AG09319 (cell line): ENCODE data around the gene FPR2.
"Not testable (repeated sequence)": the region's sequence is repeated elsewhere in the genome, so short reads cannot be mapped to it uniquely, and the experiment has no call there.

Source experiments
- DNase-seq: peaks from one replicate; pipeline ENCODE4 v3.0.0-alpha.2; 2010; ENCODE audit warnings: low read depth; ENCODE audit errors: extremely low read depth
- TF ChIP-seq, protein P1 (sequence below): IDR thresholded peaks from 2 replicates; pipeline ENCODE4 v1.5.1; 2011; ENCODE audit warnings: low read depth, mild to moderate bottlenecking, inconsistent platforms, low read length, moderate library complexity

FPR2 gene

DNA sequence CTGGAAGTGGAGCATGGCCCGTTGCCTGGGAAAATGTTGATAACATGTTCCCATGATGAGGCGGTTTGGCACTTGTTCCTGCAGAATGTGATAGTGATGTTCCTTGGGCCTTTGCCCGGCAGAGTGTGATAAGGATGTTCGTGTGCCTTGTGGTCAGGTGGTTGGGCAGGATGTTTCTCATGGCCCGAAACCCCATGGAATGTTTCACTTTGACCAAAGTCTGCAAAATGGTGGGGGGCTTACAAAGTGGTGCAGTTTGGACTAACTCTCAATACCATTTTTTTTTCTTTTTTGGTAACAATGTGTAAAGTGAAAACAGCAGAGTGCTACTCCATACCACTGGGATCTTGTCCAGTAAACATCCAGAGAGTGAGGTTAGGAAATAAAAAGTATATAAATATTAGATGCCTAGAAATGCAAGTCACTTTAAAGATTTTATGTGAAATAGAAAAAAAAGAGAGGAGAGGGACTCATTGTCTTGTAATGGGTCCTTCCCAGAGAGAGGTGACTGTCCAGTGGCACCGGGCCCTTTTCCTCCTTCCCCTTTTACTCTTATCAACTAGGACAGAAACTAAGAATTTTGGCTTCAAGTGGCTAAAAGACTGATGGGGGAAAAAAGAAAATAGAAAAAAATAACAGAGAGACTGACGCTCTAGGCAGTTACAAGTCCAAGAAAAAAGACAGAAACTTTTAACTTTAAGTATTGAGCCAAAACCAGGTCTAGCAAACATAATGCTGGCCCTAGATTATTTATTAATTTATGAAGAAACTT is 39.7 kb downstream of the FPR2 start:
- no peak for DNase-seq
- TF ChIP-seq, protein P1, sequence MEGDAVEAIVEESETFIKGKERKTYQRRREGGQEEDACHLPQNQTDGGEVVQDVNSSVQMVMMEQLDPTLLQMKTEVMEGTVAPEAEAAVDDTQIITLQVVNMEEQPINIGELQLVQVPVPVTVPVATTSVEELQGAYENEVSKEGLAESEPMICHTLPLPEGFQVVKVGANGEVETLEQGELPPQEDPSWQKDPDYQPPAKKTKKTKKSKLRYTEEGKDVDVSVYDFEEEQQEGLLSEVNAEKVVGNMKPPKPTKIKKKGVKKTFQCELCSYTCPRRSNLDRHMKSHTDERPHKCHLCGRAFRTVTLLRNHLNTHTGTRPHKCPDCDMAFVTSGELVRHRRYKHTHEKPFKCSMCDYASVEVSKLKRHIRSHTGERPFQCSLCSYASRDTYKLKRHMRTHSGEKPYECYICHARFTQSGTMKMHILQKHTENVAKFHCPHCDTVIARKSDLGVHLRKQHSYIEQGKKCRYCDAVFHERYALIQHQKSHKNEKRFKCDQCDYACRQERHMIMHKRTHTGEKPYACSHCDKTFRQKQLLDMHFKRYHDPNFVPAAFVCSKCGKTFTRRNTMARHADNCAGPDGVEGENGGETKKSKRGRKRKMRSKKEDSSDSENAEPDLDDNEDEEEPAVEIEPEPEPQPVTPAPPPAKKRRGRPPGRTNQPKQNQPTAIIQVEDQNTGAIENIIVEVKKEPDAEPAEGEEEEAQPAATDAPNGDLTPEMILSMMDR, result no peak

DNA sequence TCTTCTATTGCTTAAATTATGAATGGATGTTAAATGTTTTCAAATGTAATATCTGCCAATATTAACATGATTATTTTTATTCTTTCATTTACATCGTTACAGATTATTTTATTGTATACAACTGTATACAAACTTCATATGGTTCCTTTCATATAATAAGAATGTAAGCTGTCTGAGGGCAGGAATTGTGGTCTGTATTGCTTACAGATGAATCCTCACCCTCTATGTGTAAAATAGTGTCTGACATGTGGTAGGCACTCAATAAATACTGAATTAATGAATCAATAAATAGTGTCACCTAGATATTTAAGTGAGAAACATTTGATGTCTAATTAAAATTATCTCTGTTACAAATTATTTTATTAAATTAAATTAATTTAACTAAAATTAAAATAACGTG is 41.8 kb downstream of the FPR2 start:
- TF ChIP-seq, protein P1, result no peak
- no peak for DNase-seq

DNA sequence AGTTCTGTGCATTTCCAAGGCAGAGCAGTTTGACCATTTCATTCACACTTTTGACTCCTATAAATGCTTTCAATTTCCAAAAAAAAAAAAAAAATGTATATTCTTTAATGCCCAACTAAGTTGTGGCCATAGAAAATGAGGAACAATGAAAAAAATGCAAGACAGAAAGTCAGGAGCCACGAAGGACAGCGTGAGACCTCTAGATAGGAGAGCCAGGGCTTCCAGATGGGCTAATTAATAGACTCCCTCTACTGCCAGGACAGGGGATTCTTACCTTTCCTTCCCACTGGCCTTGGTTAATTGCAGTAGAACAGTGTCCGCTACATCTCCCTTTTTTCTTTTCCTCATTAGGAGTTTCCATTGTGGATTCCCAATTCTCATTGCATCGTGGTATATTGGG is 42.5 kb downstream of the FPR2 start:
- no peak for DNase-seq
- TF ChIP-seq, protein P1, result no peak

DNA sequence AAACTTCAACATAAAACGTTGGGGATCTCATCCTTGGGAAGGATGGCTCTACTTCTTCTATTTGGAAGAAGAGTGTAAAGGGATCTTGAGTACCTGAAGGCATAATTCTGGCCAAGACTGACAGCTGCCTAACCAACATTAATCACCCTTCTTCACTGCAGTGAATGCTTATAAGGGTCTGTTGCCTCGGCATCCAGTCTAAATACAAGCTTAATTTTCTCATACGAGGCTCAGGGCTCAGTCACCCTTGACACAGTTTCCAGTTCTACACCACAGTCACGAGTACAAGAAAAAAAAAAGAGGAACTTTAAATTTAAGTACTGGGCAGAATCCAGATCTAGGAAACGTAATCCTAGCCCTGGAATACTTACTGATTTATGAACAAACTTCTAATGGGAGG is 43.0 kb downstream of the FPR2 start:
- TF ChIP-seq, protein P1, result no peak
- DNase-seq, result no peak

DNA sequence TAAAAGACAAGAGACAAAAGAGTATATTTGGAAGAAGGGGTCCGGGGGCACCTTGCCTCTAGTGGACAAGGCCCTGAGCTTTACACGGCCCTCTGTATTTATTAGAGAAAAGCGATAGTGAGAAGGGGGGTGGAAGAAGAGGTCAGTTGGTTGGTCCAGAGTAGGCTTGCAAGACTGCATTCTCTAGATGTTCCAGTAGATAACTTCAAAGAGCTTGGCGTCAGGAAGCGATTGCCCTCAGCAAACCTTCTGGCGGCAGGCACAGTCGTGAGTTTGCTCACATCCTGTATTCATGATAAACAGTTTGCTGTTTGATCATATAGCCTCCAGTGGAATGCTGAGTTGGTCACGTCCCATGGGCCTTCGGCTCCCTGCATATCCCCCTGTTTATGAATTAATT is 43.8 kb downstream of the FPR2 start:
- not testable (repeated sequence) for DNase-seq

DNA sequence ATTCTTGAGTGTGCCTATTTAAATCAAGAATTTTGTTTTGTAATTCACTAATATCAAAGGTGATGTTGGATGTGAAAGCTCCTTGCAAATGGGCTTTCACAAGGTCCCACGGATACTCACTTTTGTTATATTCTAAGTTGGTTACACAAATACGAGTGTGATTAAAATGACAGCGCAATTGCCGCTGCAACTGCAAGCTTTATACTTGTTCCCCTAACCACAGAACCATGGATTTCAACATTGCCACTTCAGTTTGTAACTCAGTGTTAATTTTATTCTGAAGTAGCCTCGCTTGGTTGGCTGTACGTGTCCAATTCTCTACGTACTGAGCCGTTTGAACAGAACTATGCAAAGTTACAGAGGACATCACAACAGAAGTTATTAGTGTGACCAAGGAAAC is 44.4 kb downstream of the FPR2 start:
- DNase-seq, result not testable (repeated sequence)

DNA sequence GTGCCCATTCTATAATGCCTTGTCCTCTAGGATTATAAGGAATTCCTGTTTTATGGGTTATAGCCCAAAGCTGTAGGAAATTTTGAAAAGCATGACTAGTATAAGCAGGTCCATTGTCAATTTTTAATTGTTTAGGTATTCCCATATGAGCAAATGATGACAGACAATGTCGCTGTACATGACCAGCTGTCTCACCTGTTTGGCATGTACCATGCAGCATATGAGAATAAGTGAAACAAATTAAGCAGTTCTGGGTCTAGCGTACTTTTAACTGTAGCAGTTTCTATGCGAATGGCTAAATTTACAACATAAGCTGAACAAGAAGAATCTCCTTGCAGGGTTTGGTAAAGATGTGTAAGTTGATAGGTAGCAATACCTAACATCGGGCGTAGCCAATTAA is 45.6 kb downstream of the FPR2 start:
- DNase-seq, result not testable (repeated sequence)

DNA sequence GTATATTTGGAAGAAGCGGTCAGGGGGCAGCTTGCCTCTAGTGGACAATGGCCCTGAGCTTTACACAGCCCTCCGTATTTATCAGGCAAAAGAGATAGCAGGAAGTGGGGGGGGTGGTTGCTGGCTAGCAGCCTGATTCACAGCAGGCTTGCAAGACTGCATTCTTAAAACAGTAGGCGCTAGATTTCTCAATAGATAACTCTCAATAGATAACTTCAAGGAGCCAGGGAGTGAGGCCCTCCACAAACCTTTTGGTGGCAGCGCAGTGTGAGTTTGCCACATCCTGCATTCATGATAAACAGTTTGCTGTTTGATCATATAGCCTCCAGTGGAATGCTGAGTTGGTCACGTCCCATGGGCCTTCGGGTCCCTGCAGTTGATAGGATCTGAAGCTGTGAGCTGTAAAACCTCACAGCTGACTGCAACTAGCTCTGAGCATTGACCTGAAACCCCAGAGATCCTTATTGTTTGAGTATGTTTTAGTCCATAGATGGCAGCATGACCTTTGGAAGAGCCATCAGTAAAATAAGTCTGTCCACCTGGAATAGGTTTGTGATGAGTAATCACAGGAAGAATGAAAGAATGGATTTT is 46.2 kb downstream of the FPR2 start:
- no peak for DNase-seq
- TF ChIP-seq, protein P1, result no peak

DNA sequence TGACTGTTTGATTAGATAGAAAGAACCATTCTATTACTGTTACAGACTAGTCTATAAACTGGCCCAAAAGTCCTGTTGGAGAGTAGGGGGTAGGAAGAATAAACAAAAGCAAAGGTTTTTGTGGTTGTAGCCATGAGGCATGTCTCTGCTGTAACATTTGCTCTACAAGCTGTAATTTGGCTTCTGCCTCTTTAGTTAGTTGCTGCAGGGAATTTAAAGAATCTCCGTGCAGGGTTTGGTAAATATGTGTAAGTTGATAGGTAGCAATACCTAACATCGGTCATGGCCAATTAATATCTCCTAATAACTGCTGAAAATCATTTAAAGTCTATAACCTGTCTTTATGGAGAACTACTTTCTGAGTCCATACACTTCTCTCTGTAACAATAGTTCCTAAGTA is 46.9 kb downstream of the FPR2 start:
- no peak for DNase-seq
- TF ChIP-seq, protein P1, result no peak
